Uterus (tissue), 4 donors: Measurements from ENCODE around the gene SERGEF. TPM values are rescaled to one million over a fixed set of nuclear protein-coding genes. Genes with fewer than 3 reads are reported as not detected.

ENCODE experiments used
- DNase-seq, 2 donors: peaks; one replicate each; pipeline ENCODE4 v3.0.0-alpha.2; 2019 to 2020
- H3K27ac ChIP-seq, 2 donors: fragments of 200-600 bp; sonication (generic); 1 replicate in 1 of 2; 2 replicates in 1 of 2; pipeline ENCODE4 v1.5.1; 2016 to 2018
- H3K27me3 ChIP-seq, 2 donors: fragments of 200-600 bp; sonication (generic); one replicate each; pipeline ENCODE4 v1.5.1; 2018 to 2019; ENCODE audit warnings: control low read depth in 1 of 2
- H3K36me3 ChIP-seq, 2 donors: fragments of 200-600 bp; sonication (generic); one replicate each; pipeline ENCODE4 v1.5.1; 2019; ENCODE audit warnings: control low read depth in 1 of 2
- H3K4me1 ChIP-seq, 2 donors: fragments of 200-600 bp; sonication (generic); one replicate each; pipeline ENCODE4 v1.5.1; 2018 to 2019; ENCODE audit warnings: control low read depth in 1 of 2
- H3K4me3 ChIP-seq, 2 donors: fragments of 200-600 bp; sonication (generic); 1 replicate in 1 of 2; 2 replicates in 1 of 2; pipeline ENCODE4 v1.5.1; 2018 to 2019; ENCODE audit warnings: mild to moderate bottlenecking in 1 of 2
- H3K9me3 ChIP-seq, 2 donors: fragments of 200-600 bp; sonication (generic); one replicate each; pipeline ENCODE4 v1.5.1; 2019; ENCODE audit warnings: control low read depth in 1 of 2
- POLR2A ChIP-seq, 2 donors: fragments of 450-650 bp; IDR thresholded peaks; one replicate each; pipeline ENCODE4 v1.6.1; 2016; ENCODE audit warnings: antibody characterized with exemption in 2 of 2, mild to moderate bottlenecking in 1 of 2, moderate library complexity in 1 of 2
- intact Hi-C: fragments of 100-400 bp; cut with DNase I; formaldehyde crosslinking; loops from one replicate; pipeline ENCODE4 v1.15.1; 2023; ENCODE audit warnings: low total_unique reads
- total RNA-seq, 4 donors: library from RNA; depleted of rRNA in 3 of 4; stranded (reverse); fragments of >200 nt in 3 of 4; gene quantifications; one replicate each; pipeline versions ENCODE4 v1.1.0 to v1.2.4, GENCODE V29; 2014 to 2023
- TF ChIP-seq, protein P1 (sequence below), 4 experiments: fragments of 200-600 bp in 2 of 4; fragments of 450-650 bp in 2 of 4; sonication (generic) in 2 of 4; IDR thresholded peaks; one replicate each; pipeline ENCODE4 v1.5.1; 2016 to 2019; ENCODE audit warnings: antibody characterized with exemption in 4 of 4, mild to moderate bottlenecking in 2 of 4, moderate library complexity in 1 of 4
- donor health status: DM: yes; HTN: yes; CAD: no.

SERGEF gene
- total RNA-seq, 4 donors from 2014 or later: 12.6 to 64.4 (median 43.7) TPM

- no peaks in the 10 kb centered on the region for H3K36me3 ChIP-seq
- TF ChIP-seq, protein P1, sequence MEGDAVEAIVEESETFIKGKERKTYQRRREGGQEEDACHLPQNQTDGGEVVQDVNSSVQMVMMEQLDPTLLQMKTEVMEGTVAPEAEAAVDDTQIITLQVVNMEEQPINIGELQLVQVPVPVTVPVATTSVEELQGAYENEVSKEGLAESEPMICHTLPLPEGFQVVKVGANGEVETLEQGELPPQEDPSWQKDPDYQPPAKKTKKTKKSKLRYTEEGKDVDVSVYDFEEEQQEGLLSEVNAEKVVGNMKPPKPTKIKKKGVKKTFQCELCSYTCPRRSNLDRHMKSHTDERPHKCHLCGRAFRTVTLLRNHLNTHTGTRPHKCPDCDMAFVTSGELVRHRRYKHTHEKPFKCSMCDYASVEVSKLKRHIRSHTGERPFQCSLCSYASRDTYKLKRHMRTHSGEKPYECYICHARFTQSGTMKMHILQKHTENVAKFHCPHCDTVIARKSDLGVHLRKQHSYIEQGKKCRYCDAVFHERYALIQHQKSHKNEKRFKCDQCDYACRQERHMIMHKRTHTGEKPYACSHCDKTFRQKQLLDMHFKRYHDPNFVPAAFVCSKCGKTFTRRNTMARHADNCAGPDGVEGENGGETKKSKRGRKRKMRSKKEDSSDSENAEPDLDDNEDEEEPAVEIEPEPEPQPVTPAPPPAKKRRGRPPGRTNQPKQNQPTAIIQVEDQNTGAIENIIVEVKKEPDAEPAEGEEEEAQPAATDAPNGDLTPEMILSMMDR (IDR thresholded peaks at IDR 0.05): no peak
- no peak overlapping the region for H3K4me3 ChIP-seq
- H3K4me1 ChIP-seq: no peaks in the 10 kb centered on the region
- H3K27ac ChIP-seq: no peak overlapping the region
- H3K9me3 ChIP-seq: no peaks in the 10 kb centered on the region
- DNase-seq: no peak
- intact Hi-C loops: no loop called here
- no peaks in the 10 kb centered on the region for H3K27me3 ChIP-seq
Measured at GRCh38 chr11:17771415-17771814, 241.4 kb downstream of the SERGEF start.

DNA sequence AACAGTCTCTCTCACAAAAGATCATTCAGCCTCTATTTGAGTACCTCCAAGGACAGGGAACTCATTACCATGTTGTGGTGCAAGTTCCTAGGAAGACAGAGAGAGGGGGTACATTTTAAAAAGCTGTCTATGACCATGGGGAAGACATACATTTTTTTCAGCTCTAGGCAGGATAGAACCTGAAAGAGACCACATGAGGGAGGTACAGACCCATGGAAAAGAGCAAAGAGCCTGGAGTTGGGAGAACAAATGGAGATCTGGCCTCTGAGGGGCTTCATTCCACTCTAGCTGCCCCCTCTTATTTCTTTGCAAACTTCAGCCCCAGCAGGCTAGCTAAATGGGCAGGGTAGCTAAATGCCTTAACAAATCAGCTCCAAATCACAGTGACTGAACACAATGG lies 241.9 kb downstream of the SERGEF start:
- no peaks in the 10 kb centered on the region for H3K36me3 ChIP-seq
- H3K4me1 ChIP-seq: no peaks in the 10 kb centered on the region
- no peaks in the 10 kb centered on the region for H3K9me3 ChIP-seq
- H3K27me3 ChIP-seq: no peaks in the 10 kb centered on the region
- intact Hi-C loops: no loop called here
- TF ChIP-seq POLR2A (IDR thresholded peaks at IDR 0.05): no peak
- TF ChIP-seq, protein P1 (IDR thresholded peaks at IDR 0.05): no peak
- DNase-seq: no peak
- H3K27ac ChIP-seq: no peak overlapping the region
- no peak overlapping the region for H3K4me3 ChIP-seq

GRCh38 chr11:17770048-17770652 lies 242.7 kb downstream of the SERGEF start:
- Histone ChIP-seq H3K9me3 (no peaks in the 10 kb centered on the region), H3K4me1 (no peaks in the 10 kb centered on the region), H3K27ac (no peak overlapping the region), H3K4me3 (no peak overlapping the region), H3K36me3 (no peaks in the 10 kb centered on the region), H3K27me3 (no peaks in the 10 kb centered on the region)
- DNase-seq: no peak
- TF ChIP-seq, protein P1 (IDR thresholded peaks at IDR 0.05): no peak
- no peak for TF ChIP-seq POLR2A (IDR thresholded peaks at IDR 0.05)
- intact Hi-C loops: no loop called here

DNA sequence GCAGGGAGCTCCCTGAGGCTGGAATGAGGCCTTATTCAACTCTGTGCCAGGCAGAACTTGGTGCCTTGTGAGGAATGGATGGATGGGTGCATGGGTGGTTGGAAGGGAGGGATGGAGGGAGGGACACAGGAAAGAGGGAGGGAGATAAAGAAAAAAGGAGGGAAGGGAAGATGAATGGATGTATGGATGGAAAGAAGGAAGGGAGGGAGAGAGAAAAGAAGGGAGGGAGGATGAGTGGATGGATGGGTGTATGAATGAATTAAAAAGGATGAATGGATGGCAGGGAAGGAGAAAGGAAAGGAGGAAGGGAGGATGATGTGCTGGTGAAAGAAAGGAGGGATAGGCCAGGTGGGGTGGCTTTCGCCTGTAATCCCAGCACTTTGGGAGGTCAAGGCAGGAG lies 243.6 kb downstream of the SERGEF start:
- no peaks in the 10 kb centered on the region for H3K4me1 ChIP-seq
- H3K27ac ChIP-seq: no peak overlapping the region
- no peaks in the 10 kb centered on the region for H3K36me3 ChIP-seq
- intact Hi-C loops: no loop called here
- H3K9me3 ChIP-seq: no peaks in the 10 kb centered on the region
- no peaks in the 10 kb centered on the region for H3K27me3 ChIP-seq
- TF ChIP-seq POLR2A (IDR thresholded peaks at IDR 0.05): no peak
- TF ChIP-seq, protein P1 (IDR thresholded peaks at IDR 0.05): no peak
- no peak overlapping the region for H3K4me3 ChIP-seq
- no peak for DNase-seq

- no peaks in the 10 kb centered on the region for H3K27me3 ChIP-seq
- H3K27ac ChIP-seq: no peak overlapping the region
- no peak overlapping the region for H3K4me3 ChIP-seq
- H3K36me3 ChIP-seq: no peaks in the 10 kb centered on the region
- intact Hi-C loops: no loop called here
- DNase-seq: no peak
- no peaks in the 10 kb centered on the region for H3K9me3 ChIP-seq
- no peaks in the 10 kb centered on the region for H3K4me1 ChIP-seq
- TF ChIP-seq POLR2A (IDR thresholded peaks at IDR 0.05): no peak
- TF ChIP-seq, protein P1 (IDR thresholded peaks at IDR 0.05): no peak
Measured at GRCh38 chr11:17768547-17768946, 244.3 kb downstream of the SERGEF start.
